Measurements from ENCODE around the gene AKNA.

AKNA gene

DNA sequence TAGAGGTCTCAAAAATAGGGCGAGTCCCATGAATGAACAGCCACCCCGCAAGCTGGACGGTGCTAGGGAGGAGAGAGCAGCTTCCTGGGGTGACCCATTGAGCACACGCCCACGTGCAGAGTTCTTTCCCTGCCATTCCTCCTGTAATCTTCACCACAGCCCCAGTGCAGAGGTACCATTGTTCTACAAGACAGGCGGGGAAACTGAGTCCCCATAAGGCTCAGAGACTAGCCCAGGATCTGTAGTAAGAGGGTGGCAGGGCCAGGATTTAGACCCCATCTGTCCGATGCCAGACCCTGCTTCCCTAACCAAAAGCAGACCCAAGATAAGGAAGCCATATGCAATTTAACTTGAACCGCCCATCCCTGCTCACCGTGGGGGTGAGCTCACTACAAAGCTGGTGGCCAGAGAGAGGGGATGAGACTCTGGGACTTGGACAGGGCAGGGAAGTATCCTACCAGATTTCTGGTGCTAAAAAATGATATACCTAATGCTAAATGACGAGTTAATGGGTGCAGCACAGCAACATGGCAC, 101.6 kb downstream of the AKNA start:
- no peak for DNase-seq (ENCODE audit: low spot score)

DNA sequence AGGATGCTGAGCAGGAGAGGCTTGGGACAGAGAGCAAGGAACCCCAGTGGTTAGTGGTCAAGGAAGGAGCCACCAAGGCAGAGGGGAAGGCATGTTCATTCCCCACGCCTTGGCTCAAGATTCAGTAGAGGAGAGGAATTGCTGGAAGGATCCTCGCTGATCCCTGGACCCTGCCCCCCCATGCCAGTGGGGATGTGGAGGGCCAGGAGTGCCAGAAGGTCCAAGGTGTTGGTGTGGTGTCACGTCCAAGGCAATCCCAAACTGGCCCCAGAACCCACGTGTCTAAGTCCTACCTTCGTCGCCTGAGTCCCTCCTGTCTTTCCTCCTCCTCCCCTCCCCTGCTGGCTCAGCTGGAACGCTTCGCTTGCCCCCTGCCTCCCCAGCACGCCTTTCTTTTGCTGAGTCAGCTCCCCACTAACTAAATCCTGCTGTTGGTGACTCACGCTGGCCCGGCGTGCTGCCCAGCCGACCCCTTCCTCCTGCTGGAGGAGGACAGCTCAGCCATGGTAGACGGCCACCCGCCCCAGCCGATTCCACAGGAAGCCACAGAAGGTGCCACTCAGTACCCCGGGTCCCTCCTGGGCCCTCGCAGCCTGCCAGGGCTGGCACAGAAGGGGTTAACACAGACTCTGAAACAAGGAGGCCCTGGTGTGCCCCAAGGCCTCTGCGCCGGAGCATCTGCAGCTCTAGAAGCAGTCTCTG, 102.5 kb downstream of the AKNA start:
- DNase-seq (ENCODE audit: low spot score), result no peak

GRCh38 chr9:114284316-114285060, 103.3 kb downstream of the AKNA start:
- DNase-seq (ENCODE audit: low spot score), result no peak

Data from pons (tissue), 1 donor.